ENCODE measurements around the gene RNF43.

Gene RNF43

GRCh38 chr17:58415371-58416055, 1.8 kb downstream of the RNF43 start:
- TF ChIP-seq MAX (IDR thresholded peaks at IDR 0.05): no peak
- no peak for TF ChIP-seq EGR1 (IDR thresholded peaks at IDR 0.05)
- TF ChIP-seq FOXM1 (IDR thresholded peaks at IDR 0.05; ENCODE audit: borderline replicate concordance, low read depth): no peak
- TF ChIP-seq CEBPB (IDR thresholded peaks at IDR 0.05): no peak
- TF ChIP-seq TAF1 (IDR thresholded peaks at IDR 0.05; ENCODE audit: low read depth): no peak
- no peak for TF ChIP-seq REST (IDR thresholded peaks at IDR 0.05; ENCODE audit: low read depth)
- TF ChIP-seq YY1 (IDR thresholded peaks at IDR 0.05; ENCODE audit: low read depth): no peak
- no peak for TF ChIP-seq TCF12 (IDR thresholded peaks at IDR 0.05; ENCODE audit: low read depth)
- no peak for TF ChIP-seq USF1 (IDR thresholded peaks at IDR 0.05)
- no peak for TF ChIP-seq NFIC (IDR thresholded peaks at IDR 0.05)
- TF ChIP-seq RAD21 (IDR thresholded peaks at IDR 0.05; ENCODE audit: low read depth): no peak
- no peak for TF ChIP-seq TEAD4 (IDR thresholded peaks at IDR 0.05)
- no peak for TF ChIP-seq ZBTB7A (IDR thresholded peaks at IDR 0.05; ENCODE audit: low read depth)
- TF ChIP-seq EP300 (IDR thresholded peaks at IDR 0.05; ENCODE audit: borderline replicate concordance): no peak
- TF ChIP-seq CREB1 (IDR thresholded peaks at IDR 0.05; ENCODE audit: low read depth): no peak

GRCh38 chr17:58414596-58414997, 2.7 kb downstream of the RNF43 start:
- TF ChIP-seq TEAD4 (IDR thresholded peaks at IDR 0.05): peak; percentile 69
- no peak for TF ChIP-seq EP300 (IDR thresholded peaks at IDR 0.05; ENCODE audit: borderline replicate concordance)
- no peak for TF ChIP-seq FOXM1 (IDR thresholded peaks at IDR 0.05; ENCODE audit: borderline replicate concordance, low read depth)
- TF ChIP-seq TCF12 (IDR thresholded peaks at IDR 0.05; ENCODE audit: low read depth): no peak
- peak; percentile 72 for TF ChIP-seq USF1 (IDR thresholded peaks at IDR 0.05)
- TF ChIP-seq NFIC (IDR thresholded peaks at IDR 0.05): no peak
- no peak for TF ChIP-seq RAD21 (IDR thresholded peaks at IDR 0.05; ENCODE audit: low read depth)
- TF ChIP-seq YY1 (IDR thresholded peaks at IDR 0.05; ENCODE audit: low read depth): peak; percentile 83
- peak; percentile 76 for TF ChIP-seq MAX (IDR thresholded peaks at IDR 0.05)

GRCh38 chr17:58413684-58414083, 3.6 kb downstream of the RNF43 start:
- no peak for TF ChIP-seq EP300 (IDR thresholded peaks at IDR 0.05; ENCODE audit: borderline replicate concordance)
- TF ChIP-seq ZBTB7A (IDR thresholded peaks at IDR 0.05; ENCODE audit: low read depth): no peak

GRCh38 chr17:58412961-58413586, 4.3 kb downstream of the RNF43 start:
- TF ChIP-seq TEAD4 (IDR thresholded peaks at IDR 0.05) (no peak), YY1 (IDR thresholded peaks at IDR 0.05; ENCODE audit: low read depth) (no peak), RAD21 (IDR thresholded peaks at IDR 0.05; ENCODE audit: low read depth) (no peak), EGR1 (IDR thresholded peaks at IDR 0.05) (no peak), CREB1 (IDR thresholded peaks at IDR 0.05; ENCODE audit: low read depth) (no peak), TCF12 (IDR thresholded peaks at IDR 0.05; ENCODE audit: low read depth) (no peak), USF1 (IDR thresholded peaks at IDR 0.05) (no peak), FOXM1 (IDR thresholded peaks at IDR 0.05; ENCODE audit: borderline replicate concordance, low read depth) (no peak), MAX (IDR thresholded peaks at IDR 0.05) (no peak), NFIC (IDR thresholded peaks at IDR 0.05) (no peak), ZBTB7A (IDR thresholded peaks at IDR 0.05; ENCODE audit: low read depth) (no peak), REST (IDR thresholded peaks at IDR 0.05; ENCODE audit: low read depth) (no peak), TAF1 (IDR thresholded peaks at IDR 0.05; ENCODE audit: low read depth) (no peak), EP300 (IDR thresholded peaks at IDR 0.05; ENCODE audit: borderline replicate concordance) (no peak)
